Activated naive CD8-positive, alpha-beta T cell treated with anti-CD3 and anti-CD28 coated beads, Interleukin-2, amount 10 ng/mL, durations not matched to agents 7 days and 5 days (primary cell): ENCODE measurements around the gene SRD5A1. TPM values are rescaled to one million over a fixed set of nuclear protein-coding genes. Genes with fewer than 3 reads are reported as not detected.
A peak's percentile ranks its signal among the peaks of the same experiment; 100 is the strongest.

Experiments used
- ATAC-seq: fragments of 150-1000 bp; cut with Tn5 transposase; one replicate; pipeline ENCODE4 v1.10.0; 2021; ENCODE audit warnings: low read depth, moderate library complexity
- POLR2A ChIA-PET: fragments of 350-600 bp; sonication (Branson Sonifier 250); formaldehyde crosslinking; loops from one replicate; lab custom pipeline; 2021; ENCODE audit warnings: antibody characterized with exemption; lab: Charles Lee
- DNase-seq: peaks from one replicate; pipeline ENCODE4 v3.0.0; 2021
- H3K27ac Mint-ChIP-seq: one replicate; pipeline ENCODE4 v1.8.0; 2022; ENCODE audit warnings: mild to moderate bottlenecking, mixed read lengths
- H3K27me3 Mint-ChIP-seq: one replicate; pipeline ENCODE4 v1.8.0; 2022; ENCODE audit warnings: mild to moderate bottlenecking, moderate library complexity, mixed read lengths
- H3K36me3 Mint-ChIP-seq: one replicate; pipeline ENCODE4 v1.8.0; 2021; ENCODE audit warnings: mild to moderate bottlenecking, mixed read lengths
- H3K4me1 Mint-ChIP-seq: one replicate; pipeline ENCODE4 v1.8.0; 2021; ENCODE audit warnings: mixed read lengths
- H3K4me3 Mint-ChIP-seq: one replicate; pipeline ENCODE4 v1.8.0; 2022; ENCODE audit warnings: mild to moderate bottlenecking, moderate library complexity, mixed read lengths
- H3K9me3 Mint-ChIP-seq: one replicate; pipeline ENCODE4 v1.8.0; 2021; ENCODE audit warnings: mixed read lengths
- total RNA-seq, 2 experiments: library from RNA; stranded (reverse); gene quantifications; one replicate each; pipeline ENCODE4 v1.2.3, GENCODE V29; 2021

SRD5A1 gene
- total RNA-seq, 2 experiments from 2014 or later, result 12.6 to 15.9 TPM

- no peak for ATAC-seq
- peaks cover 54% of the 10 kb centered on the region for H3K4me1 Mint-ChIP-seq
- POLR2A ChIA-PET, result interaction anchor here (1.4 kb wide), 1 partner anchor 13 kb away, joined by 5 read pairs; no protein-coding TSS in a partner anchor
These were observed 82.8 kb downstream of the SRD5A1 start for GRCh38 chr5:6715758-6716628.

GRCh38 chr5:6716629-6717149, 83.4 kb downstream of the SRD5A1 start:
- Mint-ChIP-seq H3K4me3 (peak overlapping the region; percentile 89), H3K27me3 (no peaks in the 10 kb centered on the region), H3K4me1 (peaks cover 55% of the 10 kb centered on the region), H3K27ac (peak overlapping the region; percentile 71), H3K36me3 (peaks cover 19% of the 10 kb centered on the region), H3K9me3 (no peaks in the 10 kb centered on the region)
- DNase-seq, result no peak
- POLR2A ChIA-PET, result interaction anchor here (1.4 kb wide), 1 partner anchor 13 kb away, joined by 5 read pairs; no protein-coding TSS in a partner anchor
- ATAC-seq, result no peak

More at GRCh38 chr5:6715758-6716628, 82.8 kb downstream of the SRD5A1 start:
- H3K27me3 Mint-ChIP-seq, result peaks cover 2% of the 10 kb centered on the region
- peak overlapping the region; percentile 71 for H3K27ac Mint-ChIP-seq
- peaks cover 19% of the 10 kb centered on the region for H3K36me3 Mint-ChIP-seq
- peak overlapping the region; percentile 89 for H3K4me3 Mint-ChIP-seq
- no peak for DNase-seq
- no peaks in the 10 kb centered on the region for H3K9me3 Mint-ChIP-seq

DNA sequence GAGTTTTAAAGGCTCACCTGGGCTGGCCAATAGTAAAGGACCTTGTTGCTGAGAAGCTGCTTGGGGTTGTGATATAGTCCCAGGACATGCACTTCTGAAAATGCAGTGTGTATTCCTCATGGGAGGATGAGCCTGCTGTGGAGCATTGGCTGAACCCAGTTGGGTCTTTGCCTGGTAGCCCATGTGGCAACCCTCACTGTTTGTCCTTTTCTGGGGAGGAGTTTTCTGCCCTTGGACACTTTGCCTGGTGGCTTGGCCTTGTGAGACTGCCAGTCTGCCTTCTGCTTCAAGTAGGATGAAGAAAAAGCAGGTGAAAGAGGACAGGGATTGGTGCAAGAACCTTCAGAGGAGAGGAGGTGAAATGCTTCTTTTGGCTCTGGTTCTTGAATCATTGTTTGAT, 84.0 kb downstream of the SRD5A1 start:
- Mint-ChIP-seq H3K4me3 (peak overlapping the region; percentile 37), H3K36me3 (peaks cover 19% of the 10 kb centered on the region), H3K9me3 (no peaks in the 10 kb centered on the region), H3K27me3 (no peaks in the 10 kb centered on the region), H3K27ac (peak overlapping the region; percentile 23), H3K4me1 (peaks cover 55% of the 10 kb centered on the region)
- POLR2A ChIA-PET, result interaction anchor here (0.6 kb wide), 1 partner anchor 94 kb away, joined by 5 read pairs; no protein-coding TSS in a partner anchor
- ATAC-seq (no peak), DNase-seq (no peak)

DNA sequence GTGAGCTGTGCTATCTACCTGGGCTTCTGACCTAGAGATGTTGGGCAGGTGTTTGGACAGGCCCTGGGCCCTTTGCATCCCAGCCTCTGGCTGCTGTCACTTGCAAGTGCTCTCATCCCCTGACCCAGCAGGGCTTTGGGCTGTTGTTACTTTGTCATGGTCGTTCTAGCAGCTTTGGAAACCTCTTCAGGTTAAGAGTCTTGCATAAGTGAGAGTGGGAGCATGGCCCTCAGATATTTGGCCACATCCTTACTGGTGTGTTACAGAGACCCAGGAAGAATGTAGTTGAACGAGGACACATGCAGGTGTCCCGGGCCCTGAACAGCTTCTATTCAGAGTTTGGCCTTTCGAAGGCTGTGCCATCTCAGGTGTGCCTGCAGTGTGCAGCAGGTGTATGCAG, 84.4 kb downstream of the SRD5A1 start:
- Mint-ChIP-seq H3K9me3 (no peaks in the 10 kb centered on the region), H3K4me3 (peak overlapping the region; percentile 37), H3K27ac (no peak overlapping the region), H3K4me1 (peaks cover 58% of the 10 kb centered on the region), H3K36me3 (peaks cover 19% of the 10 kb centered on the region), H3K27me3 (no peaks in the 10 kb centered on the region)
- DNase-seq (no peak), ATAC-seq (no peak)
- POLR2A ChIA-PET, result interaction anchor here (0.6 kb wide), 1 partner anchor 95 kb away, joined by 5 read pairs; no protein-coding TSS in a partner anchor

GRCh38 chr5:6718161-6718681, 85.0 kb downstream of the SRD5A1 start:
- Mint-ChIP-seq H3K27me3 (no peaks in the 10 kb centered on the region), H3K9me3 (no peaks in the 10 kb centered on the region), H3K36me3 (peaks cover 19% of the 10 kb centered on the region), H3K27ac (no peak overlapping the region), H3K4me1 (peaks cover 59% of the 10 kb centered on the region), H3K4me3 (peak overlapping the region; percentile 45)
- no peak for ATAC-seq
- POLR2A ChIA-PET, result no interaction called here
- DNase-seq, result no peak

GRCh38 chr5:6718718-6719117, 85.5 kb downstream of the SRD5A1 start:
- H3K9me3 Mint-ChIP-seq, result no peaks in the 10 kb centered on the region

GRCh38 chr5:6719417-6719816, 86.2 kb downstream of the SRD5A1 start:
- H3K9me3 Mint-ChIP-seq, result no peaks in the 10 kb centered on the region

More at GRCh38 chr5:6718718-6719117, 85.5 kb downstream of the SRD5A1 start:
- no peak for ATAC-seq
- DNase-seq, result no peak
- Mint-ChIP-seq H3K4me1 (peaks cover 63% of the 10 kb centered on the region), H3K4me3 (no peak overlapping the region), H3K27ac (no peak overlapping the region), H3K36me3 (peaks cover 20% of the 10 kb centered on the region), H3K27me3 (no peaks in the 10 kb centered on the region)
- POLR2A ChIA-PET, result no interaction called here

GRCh38 chr5:6719896-6720560, 86.8 kb downstream of the SRD5A1 start:
- Mint-ChIP-seq H3K36me3 (peaks cover 24% of the 10 kb centered on the region), H3K9me3 (no peaks in the 10 kb centered on the region), H3K27ac (peak overlapping the region; percentile 4), H3K27me3 (no peaks in the 10 kb centered on the region), H3K4me3 (no peak overlapping the region), H3K4me1 (peaks cover 70% of the 10 kb centered on the region)
- POLR2A ChIA-PET, result no interaction called here
- no peak for DNase-seq
- no peak for ATAC-seq

More at GRCh38 chr5:6719417-6719816, 86.2 kb downstream of the SRD5A1 start:
- Mint-ChIP-seq H3K27me3 (no peaks in the 10 kb centered on the region), H3K36me3 (peaks cover 24% of the 10 kb centered on the region), H3K27ac (peak overlapping the region; percentile 41), H3K4me3 (no peak overlapping the region), H3K4me1 (peaks cover 70% of the 10 kb centered on the region)
- DNase-seq (no peak), ATAC-seq (no peak)
- POLR2A ChIA-PET, result no interaction called here

DNA sequence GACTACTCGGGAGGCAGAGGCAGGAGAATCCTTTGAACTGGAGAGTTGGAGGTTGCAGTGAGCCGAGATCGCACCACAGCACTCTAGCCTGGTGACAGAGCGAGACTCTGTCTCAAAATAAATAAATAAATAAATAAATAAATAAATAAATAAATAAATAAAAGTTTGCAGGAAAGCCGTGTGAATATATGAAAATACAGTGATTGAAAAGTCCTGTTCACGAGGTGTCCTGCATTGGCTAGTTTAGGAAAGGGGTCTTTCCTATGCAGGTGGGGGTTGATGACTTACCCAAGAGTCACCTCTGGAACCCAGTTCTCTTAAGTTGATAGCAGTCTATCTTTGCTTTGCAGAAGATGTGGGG, 87.3 kb downstream of the SRD5A1 start:
- Mint-ChIP-seq H3K9me3 (no peaks in the 10 kb centered on the region), H3K4me1 (peaks cover 69% of the 10 kb centered on the region), H3K27ac (no peak overlapping the region), H3K27me3 (no peaks in the 10 kb centered on the region), H3K36me3 (peaks cover 22% of the 10 kb centered on the region), H3K4me3 (no peak overlapping the region)
- DNase-seq (no peak), ATAC-seq (no peak)
- POLR2A ChIA-PET, result no interaction called here

DNA sequence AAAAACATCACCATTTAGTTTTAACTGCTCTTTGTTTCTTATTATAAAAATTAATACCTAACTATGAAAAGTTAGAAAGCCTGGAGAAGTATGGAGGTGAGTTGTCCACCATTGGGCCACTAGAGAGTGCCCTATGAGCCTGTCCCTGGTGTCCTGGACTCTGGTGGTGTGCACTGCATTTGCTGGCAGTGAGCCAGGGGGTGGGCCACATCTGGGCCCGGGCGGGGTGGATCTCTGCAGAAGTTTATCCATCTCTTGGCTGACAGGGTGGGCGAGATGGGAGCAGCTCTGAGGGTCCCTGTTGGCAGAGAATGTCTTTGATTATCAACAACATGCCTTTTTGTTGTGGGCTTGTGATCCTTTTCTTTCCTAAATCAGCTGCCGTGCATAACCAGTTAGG, 88.2 kb downstream of the SRD5A1 start:
- ATAC-seq, result no peak
- DNase-seq, result no peak
- peak overlapping the region; percentile 69 for H3K4me3 Mint-ChIP-seq
- H3K9me3 Mint-ChIP-seq, result no peaks in the 10 kb centered on the region
- H3K36me3 Mint-ChIP-seq, result peaks cover 19% of the 10 kb centered on the region
- peak overlapping the region; percentile 80 for H3K27ac Mint-ChIP-seq
- peaks cover 65% of the 10 kb centered on the region for H3K4me1 Mint-ChIP-seq
- POLR2A ChIA-PET, result interaction anchor here (1.0 kb wide), 1 partner anchor 8 kb away, joined by 3 read pairs; the partner anchor contains the start of gene TENT4A
- no peaks in the 10 kb centered on the region for H3K27me3 Mint-ChIP-seq

DNA sequence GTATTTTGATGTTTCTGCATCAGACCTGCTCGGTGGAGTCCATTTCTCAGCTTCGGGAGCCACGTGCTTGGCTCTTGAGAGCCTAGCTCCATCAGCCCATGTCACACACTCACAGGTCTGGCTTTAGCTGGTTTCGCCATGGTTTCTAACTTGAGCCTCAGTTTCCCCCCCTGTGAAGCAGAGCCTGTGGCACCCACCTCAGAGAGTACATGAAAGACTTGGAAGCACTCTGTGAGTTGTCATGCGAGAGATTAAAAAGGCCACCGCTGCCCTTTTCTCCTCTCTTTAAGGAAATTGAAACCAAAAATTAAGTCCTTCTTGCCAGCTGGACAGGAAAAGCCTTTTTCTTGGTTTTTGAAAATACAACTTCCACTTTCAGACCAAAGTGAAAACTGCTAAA, 88.8 kb downstream of the SRD5A1 start:
- H3K36me3 Mint-ChIP-seq, result peaks cover 15% of the 10 kb centered on the region
- H3K4me1 Mint-ChIP-seq, result peaks cover 63% of the 10 kb centered on the region
- no peaks in the 10 kb centered on the region for H3K9me3 Mint-ChIP-seq
- no peak for ATAC-seq
- H3K27ac Mint-ChIP-seq, result peak overlapping the region; percentile 80
- peak overlapping the region; percentile 69 for H3K4me3 Mint-ChIP-seq
- H3K27me3 Mint-ChIP-seq, result no peaks in the 10 kb centered on the region
- DNase-seq, result no peak
- POLR2A ChIA-PET, result interaction anchor here (0.7 to 1.0 kb wide), 3 partner anchors 9 to 88 kb away, joined by 3 to 7 read pairs (median 5); partner anchors contain the start of gene TENT4A

- peaks cover 62% of the 10 kb centered on the region for H3K4me1 Mint-ChIP-seq
- H3K27me3 Mint-ChIP-seq, result no peaks in the 10 kb centered on the region
- no peak for ATAC-seq
- H3K27ac Mint-ChIP-seq, result peak overlapping the region; percentile 2
- DNase-seq, result no peak
- no peaks in the 10 kb centered on the region for H3K9me3 Mint-ChIP-seq
- no peak overlapping the region for H3K4me3 Mint-ChIP-seq
- peaks cover 12% of the 10 kb centered on the region for H3K36me3 Mint-ChIP-seq
- POLR2A ChIA-PET, result no interaction called here
These were observed 90.0 kb downstream of the SRD5A1 start for GRCh38 chr5:6723122-6723815.
